ENCODE results near the gene TPPP.

DNA sequence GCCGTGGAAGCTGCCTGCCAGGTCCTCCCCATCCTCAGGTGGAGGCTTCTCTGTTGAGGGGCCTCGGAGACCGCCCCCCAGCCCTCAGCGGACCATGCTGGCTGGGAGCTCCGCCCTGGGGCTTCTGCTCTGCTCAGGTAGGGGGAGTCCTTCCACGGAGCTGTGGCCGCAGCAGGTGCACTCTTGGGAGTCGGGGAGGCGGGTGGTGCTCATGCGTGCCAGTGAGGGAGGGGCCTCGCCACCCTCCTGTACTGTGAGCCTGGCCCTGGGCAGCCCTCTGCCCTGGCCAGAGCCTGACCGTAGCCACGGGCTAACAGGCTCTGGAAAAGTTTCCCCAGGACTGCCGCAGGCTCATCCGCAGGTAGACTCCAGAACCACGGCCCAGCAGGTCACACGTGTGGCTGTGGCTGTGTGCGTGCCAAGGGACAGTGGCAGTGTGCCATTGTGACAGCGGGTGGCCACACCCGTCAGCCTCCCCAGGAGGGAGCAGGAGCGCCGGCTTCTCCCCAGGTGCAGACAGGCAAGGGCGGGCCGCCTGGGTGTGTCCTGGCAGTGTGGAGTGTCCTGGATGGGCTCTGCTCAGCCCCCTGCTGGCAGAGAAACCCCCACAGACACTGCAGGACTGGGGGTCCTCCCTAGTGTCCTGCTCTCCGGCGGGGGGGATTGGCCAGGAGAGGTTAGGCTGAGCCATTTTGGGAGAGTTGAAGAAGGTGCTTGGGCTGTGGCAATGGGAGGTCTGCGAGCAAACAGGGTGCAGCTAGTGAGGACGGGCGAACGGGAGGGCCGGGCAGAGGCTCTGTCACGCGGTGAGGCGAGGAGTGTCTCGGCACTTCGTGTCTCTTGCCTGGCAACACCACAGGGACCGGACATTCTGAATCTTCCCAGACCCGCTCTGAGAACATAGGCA lies 29.5 kb downstream of the TPPP start:
- no peak for TF ChIP-seq POLR2A (IDR thresholded peaks at IDR 0.05; ENCODE audit: low read depth, low read length)
- no peak for TF ChIP-seq POLR2AphosphoS5 (IDR thresholded peaks at IDR 0.05; ENCODE audit: low read depth, low read length)
- no peak for TF ChIP-seq TAF1 (IDR thresholded peaks at IDR 0.05; ENCODE audit: low read depth, low read length)
- TF ChIP-seq SPI1 (IDR thresholded peaks at IDR 0.05; ENCODE audit: low read depth, low read length), result no peak
- no peak for TF ChIP-seq PAX5 (IDR thresholded peaks at IDR 0.05; ENCODE audit: insufficient read depth, low read length, severe bottlenecking)
- no peak for TF ChIP-seq POU2F2 (IDR thresholded peaks at IDR 0.05; ENCODE audit: low read depth, low read length)
